ENCODE data around the gene DDX11.
"Not testable (repeated sequence)": the region's sequence is repeated elsewhere in the genome, so short reads cannot be mapped to it uniquely, and the experiment has no call there.

- TF ChIP-seq CTCF (conservative IDR thresholded peaks at IDR 0.05); ZFX (IDR thresholded peaks at IDR 0.05): not testable (repeated sequence)
These were observed 21.5 kb upstream of the DDX11 start for GRCh38 chr12:31052121-31052520.

All from C4-2B (cell line).